HG02588 (cell line): ENCODE measurements around the gene STX2.
A peak's percentile ranks its signal among the peaks of the same experiment; 100 is the strongest.
"Not testable (repeated sequence)": the region's sequence is repeated elsewhere in the genome, so short reads cannot be mapped to it uniquely, and the experiment has no call there.

Experiments used
- ATAC-seq: cut with Tn5 transposase; IDR thresholded peaks from one replicate; pipeline ENCODE4 v1.9.1; 2021; ENCODE audit warnings: mild to moderate bottlenecking, moderate library complexity; ENCODE audit not compliant: unreplicated experiment

STX2 gene

GRCh38 chr12:130803702-130804101, 35.3 kb downstream of the STX2 start:
- no peak for ATAC-seq

- peak; percentile 70 for ATAC-seq
Observed at GRCh38 chr12:130800312-130800711, 38.7 kb downstream of the STX2 start.

GRCh38 chr12:130799051-130799450, 40.0 kb downstream of the STX2 start:
- ATAC-seq: no peak

- ATAC-seq: peak; percentile 64
Observed at GRCh38 chr12:130796985-130797686, 41.9 kb downstream of the STX2 start.

GRCh38 chr12:130795906-130796305, 43.1 kb downstream of the STX2 start:
- ATAC-seq: no peak

GRCh38 chr12:130793554-130793849, 45.5 kb downstream of the STX2 start:
- no peak for ATAC-seq

GRCh38 chr12:130792821-130793553, 46.1 kb downstream of the STX2 start:
- ATAC-seq: no peak

- ATAC-seq: no peak
Observed at GRCh38 chr12:130791629-130792028, 47.4 kb downstream of the STX2 start.

- ATAC-seq: no peak
Observed at GRCh38 chr12:130788515-130788914, 50.5 kb downstream of the STX2 start.

GRCh38 chr12:130787445-130788410, 51.3 kb downstream of the STX2 start:
- no peak for ATAC-seq

- ATAC-seq: no peak
Observed at GRCh38 chr12:130787041-130787440, 52.0 kb downstream of the STX2 start.

GRCh38 chr12:130783110-130783715, 55.8 kb downstream of the STX2 start:
- ATAC-seq: no peak

- ATAC-seq: not testable (repeated sequence)
Observed at GRCh38 chr12:130782245-130782644, 56.8 kb downstream of the STX2 start.

- no peak for ATAC-seq
Observed at GRCh38 chr12:130780880-130781575, 58.0 kb downstream of the STX2 start.

- no peak for ATAC-seq
Observed at GRCh38 chr12:130780325-130780724, 58.7 kb downstream of the STX2 start.

- no peak for ATAC-seq
Observed at GRCh38 chr12:130778776-130779175, 60.3 kb downstream of the STX2 start.

- no peak for ATAC-seq
Observed at GRCh38 chr12:130776857-130777339, 62.2 kb downstream of the STX2 start.

GRCh38 chr12:130775953-130776856, 62.8 kb downstream of the STX2 start:
- ATAC-seq: peak; percentile 53

- no peak for ATAC-seq
Observed at GRCh38 chr12:130770413-130771028, 68.5 kb downstream of the STX2 start.
